SK-N-MC (cell line): Measurements from ENCODE around the gene ITGA11.

Experiments used
- EZH2 ChIP-seq: fragments of 200-600 bp; sonication (generic); IDR thresholded peaks from one replicate; pipeline ENCODE4 v1.6.1; 2017; ENCODE audit warnings: antibody characterized with exemption
- FOXP2 ChIP-seq: optimal IDR thresholded peaks from 2 replicates; pipeline ENCODE3; 2011; ENCODE audit warnings: mild to moderate bottlenecking, moderate library complexity; ENCODE audit not compliant: insufficient read depth; ENCODE audit errors: extremely low read length, control extremely low read depth
- POLR2AphosphoS5 ChIP-seq: IDR thresholded peaks from 2 replicates; pipeline ENCODE4 v1.6.1; 2012; ENCODE audit warnings: mild to moderate bottlenecking, low read depth, low read length, borderline replicate concordance

DNA sequence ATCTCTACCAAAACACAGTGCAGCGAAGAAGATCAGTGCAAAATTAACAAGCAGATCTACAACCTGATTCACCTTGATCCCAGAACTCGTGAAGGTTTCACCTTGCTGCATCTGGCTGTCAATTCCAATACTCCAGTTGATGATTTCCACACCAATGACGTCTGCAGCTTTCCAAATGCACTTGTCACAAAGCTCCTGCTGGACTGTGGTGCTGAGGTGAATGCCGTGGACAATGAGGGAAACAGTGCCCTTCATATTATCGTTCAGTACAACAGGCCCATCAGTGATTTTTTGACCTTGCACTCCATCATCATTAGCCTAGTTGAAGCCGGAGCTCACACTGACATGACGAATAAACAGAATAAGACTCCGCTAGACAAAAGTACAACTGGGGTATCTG is 141.2 kb downstream of the ITGA11 start:
- TF ChIP-seq EZH2: no peak
- TF ChIP-seq POLR2AphosphoS5: no peak
- no peak for TF ChIP-seq FOXP2
